ENCODE data around the gene ASGR1. TPM values are rescaled to one million over a fixed set of nuclear protein-coding genes. Genes with fewer than 3 reads are reported as not detected.
A peak's percentile ranks its signal among the peaks of the same experiment; 100 is the strongest.

Gene ASGR1
- total RNA-seq, 1 experiment from 2014 or later = 6.1 TPM

DNA sequence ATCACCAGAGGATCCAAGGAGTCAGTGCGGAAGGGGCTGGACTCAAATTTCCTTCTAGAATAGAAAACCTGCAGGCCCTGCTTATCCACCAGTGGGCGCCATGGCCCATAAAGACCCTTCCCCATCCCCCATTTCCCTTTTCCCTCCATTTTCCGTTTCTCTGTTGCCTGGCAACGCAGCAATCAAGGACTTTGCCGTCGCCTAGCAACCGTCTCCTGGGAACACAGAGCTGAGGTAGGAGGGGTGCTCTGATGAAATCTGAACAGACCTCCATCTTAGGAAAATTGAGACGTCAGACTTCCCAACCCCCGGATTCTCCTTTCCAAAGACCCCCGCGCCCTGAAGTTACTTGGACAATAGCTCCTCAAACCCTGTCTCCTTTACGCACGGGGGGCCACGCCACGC, 34.7 kb upstream of the ASGR1 start:
- intact Hi-C loops (cut with micrococcal nuclease; ENCODE audit: unreplicated experiment) = no loop called here
- BruUV-seq (replicated peaks) = no TSS peak
- peak; percentile 97 for DNase-seq (ENCODE audit: low spot score)
- CTCF ChIA-PET = interaction anchor here (0.7 to 1.3 kb wide), 6 partner anchors 9 to 474 kb away, joined by 3 to 7 read pairs (median 3); partner anchors contain the start of genes SLC16A13, TP53 and WRAP53
- no peak for TF ChIP-seq EZH2 (IDR thresholded peaks at IDR 0.05; ENCODE audit: borderline replicate concordance, low read depth, low read length, poor library complexity, severe bottlenecking)
- TF ChIP-seq, protein P1, sequence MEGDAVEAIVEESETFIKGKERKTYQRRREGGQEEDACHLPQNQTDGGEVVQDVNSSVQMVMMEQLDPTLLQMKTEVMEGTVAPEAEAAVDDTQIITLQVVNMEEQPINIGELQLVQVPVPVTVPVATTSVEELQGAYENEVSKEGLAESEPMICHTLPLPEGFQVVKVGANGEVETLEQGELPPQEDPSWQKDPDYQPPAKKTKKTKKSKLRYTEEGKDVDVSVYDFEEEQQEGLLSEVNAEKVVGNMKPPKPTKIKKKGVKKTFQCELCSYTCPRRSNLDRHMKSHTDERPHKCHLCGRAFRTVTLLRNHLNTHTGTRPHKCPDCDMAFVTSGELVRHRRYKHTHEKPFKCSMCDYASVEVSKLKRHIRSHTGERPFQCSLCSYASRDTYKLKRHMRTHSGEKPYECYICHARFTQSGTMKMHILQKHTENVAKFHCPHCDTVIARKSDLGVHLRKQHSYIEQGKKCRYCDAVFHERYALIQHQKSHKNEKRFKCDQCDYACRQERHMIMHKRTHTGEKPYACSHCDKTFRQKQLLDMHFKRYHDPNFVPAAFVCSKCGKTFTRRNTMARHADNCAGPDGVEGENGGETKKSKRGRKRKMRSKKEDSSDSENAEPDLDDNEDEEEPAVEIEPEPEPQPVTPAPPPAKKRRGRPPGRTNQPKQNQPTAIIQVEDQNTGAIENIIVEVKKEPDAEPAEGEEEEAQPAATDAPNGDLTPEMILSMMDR (conservative IDR thresholded peaks at IDR 0.05; ENCODE audit: low read depth, low read length) = peak; percentile 77
- H3K27me3 ChIP-seq (replicated peaks; ENCODE audit: insufficient read depth, low read depth, low read length, poor library complexity) = no peaks in the 10 kb centered on the region
- no peaks in the 10 kb centered on the region for H3K36me3 ChIP-seq (ENCODE audit: insufficient read depth, low read length, poor library complexity, severe bottlenecking)
- no peaks in the 10 kb centered on the region for H3K9me3 ChIP-seq (ENCODE audit: low read depth, low read length, poor library complexity, severe bottlenecking)
- peaks cover 47% of the 10 kb centered on the region for H3K4me1 ChIP-seq (ENCODE audit: insufficient read depth, low read length, poor library complexity, severe bottlenecking)
- peak overlapping the region; percentile 73 for H3K4me3 ChIP-seq (ENCODE audit: low read depth, low read length, poor library complexity, severe bottlenecking)
- POLR2A ChIA-PET (ENCODE audit: low non-redundant PET) = interaction anchor here (0.6 to 0.8 kb wide), 2 partner anchors 18 to 20 kb away, joined by 3 to 5 read pairs; partner anchors contain the start of gene DVL2
- H3K27ac ChIP-seq (ENCODE audit: low read depth, low read length, poor library complexity, severe bottlenecking) = peak overlapping the region; percentile 79

DNA sequence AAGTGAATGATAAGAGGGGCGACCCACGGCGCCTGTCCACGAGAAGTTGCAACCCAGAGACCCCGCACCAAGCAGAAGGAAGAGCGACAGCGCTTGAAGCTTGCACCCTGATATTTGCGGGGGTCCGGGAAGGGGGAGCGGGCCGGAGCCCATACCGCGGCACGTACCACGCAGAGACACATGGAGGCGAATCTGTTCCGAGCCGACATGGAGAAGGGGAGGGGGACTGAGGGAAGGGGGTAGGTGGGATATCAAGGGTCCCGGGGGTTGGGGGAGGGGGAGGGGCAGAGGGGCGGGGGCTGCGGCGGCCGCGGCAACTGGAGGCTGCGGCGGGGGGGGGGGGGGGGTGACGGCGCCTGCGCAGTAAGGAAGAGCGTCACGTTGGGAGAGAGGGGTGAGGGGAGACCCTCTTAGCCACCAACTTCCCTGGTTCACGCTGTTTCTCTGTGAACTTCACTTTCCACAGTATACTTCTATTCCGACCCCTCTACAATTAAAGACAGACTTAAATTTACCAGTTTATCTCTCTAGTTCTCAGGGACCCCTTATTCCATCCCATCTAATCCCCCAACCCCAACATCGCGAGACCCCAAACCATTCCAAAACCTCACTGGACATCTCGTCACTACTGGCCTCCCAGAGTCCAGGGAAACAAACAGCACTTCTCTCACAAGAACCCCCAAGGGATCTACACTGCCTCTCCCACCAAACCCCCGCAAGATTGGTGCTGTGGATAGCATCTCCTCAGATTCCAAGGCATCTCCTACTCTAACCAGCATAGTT, 32.5 kb upstream of the ASGR1 start:
- Histone ChIP-seq H3K9me3 (ENCODE audit: low read depth, low read length, poor library complexity, severe bottlenecking) (no peaks in the 10 kb centered on the region), H3K4me1 (ENCODE audit: insufficient read depth, low read length, poor library complexity, severe bottlenecking) (peaks cover 51% of the 10 kb centered on the region), H3K27ac (ENCODE audit: low read depth, low read length, poor library complexity, severe bottlenecking) (peak overlapping the region; percentile 48), H3K36me3 (ENCODE audit: insufficient read depth, low read length, poor library complexity, severe bottlenecking) (no peaks in the 10 kb centered on the region), H3K27me3 (replicated peaks; ENCODE audit: insufficient read depth, low read depth, low read length, poor library complexity) (no peaks in the 10 kb centered on the region), H3K4me3 (ENCODE audit: low read depth, low read length, poor library complexity, severe bottlenecking) (peak overlapping the region; percentile 37)
- CTCF ChIA-PET = no interaction called here
- TF ChIP-seq EZH2 (IDR thresholded peaks at IDR 0.05; ENCODE audit: borderline replicate concordance, low read depth, low read length, poor library complexity, severe bottlenecking) = no peak
- TF ChIP-seq, protein P1 (conservative IDR thresholded peaks at IDR 0.05; ENCODE audit: low read depth, low read length) = no peak
- POLR2A ChIA-PET (ENCODE audit: low non-redundant PET) = no interaction called here
- peak; percentile 21 for DNase-seq (ENCODE audit: low spot score)
- intact Hi-C loops (cut with micrococcal nuclease; ENCODE audit: unreplicated experiment) = no loop called here
- BruUV-seq (replicated peaks) = no TSS peak

DNA sequence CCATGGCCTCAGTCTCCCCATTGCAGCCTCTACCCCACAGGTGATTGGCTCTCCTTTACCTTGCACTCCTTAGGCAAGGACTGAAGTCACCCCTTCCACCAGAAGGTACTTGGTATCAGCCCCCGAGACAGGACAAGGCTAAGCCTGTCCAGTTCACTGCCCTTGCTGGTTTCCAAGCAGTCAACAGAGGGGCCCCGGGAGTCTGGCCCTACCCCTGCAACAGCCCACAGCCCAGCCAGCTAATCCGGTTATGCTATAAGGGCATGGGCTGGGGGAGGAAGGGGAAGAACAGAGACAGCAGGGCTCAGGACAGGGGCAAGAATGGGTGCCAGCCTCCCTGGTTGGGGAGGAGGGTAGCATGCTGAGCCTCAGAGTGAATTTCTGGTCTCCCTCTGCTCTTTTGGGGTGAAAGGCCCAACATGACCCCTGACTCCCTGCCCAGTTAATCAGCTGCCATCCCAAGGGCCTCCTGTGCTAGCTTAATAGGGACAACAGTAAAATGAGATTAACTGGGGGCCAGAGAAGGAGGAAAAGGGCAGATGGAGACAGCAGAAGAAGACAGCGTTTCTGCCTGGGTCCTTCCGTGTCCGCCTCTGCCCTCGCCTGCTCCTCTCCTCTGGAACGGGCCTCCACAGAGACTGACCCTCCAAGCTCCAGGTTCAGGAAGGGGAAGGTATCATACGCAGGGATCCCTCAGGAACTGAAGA, 29.7 kb upstream of the ASGR1 start:
- DNase-seq (ENCODE audit: low spot score) = no peak
- Histone ChIP-seq H3K27me3 (replicated peaks; ENCODE audit: insufficient read depth, low read depth, low read length, poor library complexity) (no peaks in the 10 kb centered on the region), H3K9me3 (ENCODE audit: low read depth, low read length, poor library complexity, severe bottlenecking) (no peaks in the 10 kb centered on the region), H3K36me3 (ENCODE audit: insufficient read depth, low read length, poor library complexity, severe bottlenecking) (peaks cover 2% of the 10 kb centered on the region), H3K27ac (ENCODE audit: low read depth, low read length, poor library complexity, severe bottlenecking) (peak overlapping the region; percentile 57), H3K4me3 (ENCODE audit: low read depth, low read length, poor library complexity, severe bottlenecking) (no peak overlapping the region), H3K4me1 (ENCODE audit: insufficient read depth, low read length, poor library complexity, severe bottlenecking) (peaks cover 58% of the 10 kb centered on the region)
- ChIA-PET POLR2A (ENCODE audit: low non-redundant PET) (no interaction called here), CTCF (no interaction called here)
- no peak for TF ChIP-seq EZH2 (IDR thresholded peaks at IDR 0.05; ENCODE audit: borderline replicate concordance, low read depth, low read length, poor library complexity, severe bottlenecking)
- TF ChIP-seq, protein P1 (conservative IDR thresholded peaks at IDR 0.05; ENCODE audit: low read depth, low read length) = no peak
- intact Hi-C loops (cut with micrococcal nuclease; ENCODE audit: unreplicated experiment) = no loop called here
- BruUV-seq (replicated peaks) = no TSS peak

All from A673 (cell line).